ENCODE results near the gene LLGL2.

The LLGL2 gene

GRCh38 chr17:75523647-75524046, 1.9 kb upstream of the LLGL2 start:
- no peak for DNase-seq

- no peak for DNase-seq
These were observed 1.1 kb upstream of the LLGL2 start for GRCh38 chr17:75524269-75524969.

GRCh38 chr17:75525806-75526554, 483 bp downstream of the LLGL2 start:
- DNase-seq: no peak

- no peak for DNase-seq
These were observed 1.2 kb downstream of the LLGL2 start for GRCh38 chr17:75526555-75527270.

GRCh38 chr17:75530837-75531720, 5.6 kb downstream of the LLGL2 start:
- DNase-seq: no peak

- DNase-seq: no peak
These were observed 6.2 kb downstream of the LLGL2 start for GRCh38 chr17:75531721-75532072.

GRCh38 chr17:75535119-75535537, 9.6 kb downstream of the LLGL2 start:
- DNase-seq: peak; percentile 91

GRCh38 chr17:75535871-75536270, 10.4 kb downstream of the LLGL2 start:
- no peak for DNase-seq

GRCh38 chr17:75536366-75536765, 10.9 kb downstream of the LLGL2 start:
- no peak for DNase-seq

- DNase-seq: no peak
These were observed 14.7 kb downstream of the LLGL2 start for GRCh38 chr17:75539967-75540729.

- DNase-seq: no peak
These were observed 15.5 kb downstream of the LLGL2 start for GRCh38 chr17:75540923-75541503.

GRCh38 chr17:75542229-75542628, 16.7 kb downstream of the LLGL2 start:
- no peak for DNase-seq

- no peak for DNase-seq
These were observed 17.3 kb downstream of the LLGL2 start for GRCh38 chr17:75542728-75543336.

- no peak for DNase-seq
These were observed 18.8 kb downstream of the LLGL2 start for GRCh38 chr17:75544250-75544649.

- no peak for DNase-seq
These were observed 20.7 kb downstream of the LLGL2 start for GRCh38 chr17:75546181-75546580.

GRCh38 chr17:75547091-75547490, 21.6 kb downstream of the LLGL2 start:
- no peak for DNase-seq

- no peak for DNase-seq
These were observed 23.3 kb downstream of the LLGL2 start for GRCh38 chr17:75548813-75549212.

- DNase-seq: no peak
These were observed 24.0 kb downstream of the LLGL2 start for GRCh38 chr17:75549246-75550138.

GRCh38 chr17:75550139-75550465, 24.6 kb downstream of the LLGL2 start:
- no peak for DNase-seq

GRCh38 chr17:75551266-75551665, 25.8 kb downstream of the LLGL2 start:
- no peak for DNase-seq
